HFFc6 (cell line): ENCODE data around the gene AQR. TPM values are rescaled to one million over a fixed set of nuclear protein-coding genes. Genes with fewer than 3 reads are reported as not detected.

ENCODE experiments used
- DNase-seq: peaks from one replicate; pipeline ENCODE4 v3.0.0-alpha.2; 2018
- H3K27ac Mint-ChIP-seq: 2 replicates; pipeline ENCODE4 v1.8.0; 2020; ENCODE audit warnings: mild to moderate bottlenecking, mixed read lengths
- H3K27me3 Mint-ChIP-seq: 2 replicates; pipeline ENCODE4 v1.8.0; 2021; ENCODE audit warnings: mild to moderate bottlenecking, moderate library complexity, mixed read lengths; ENCODE audit not compliant: insufficient read depth
- H3K36me3 Mint-ChIP-seq: 2 replicates; pipeline ENCODE4 v1.8.0; 2021; ENCODE audit warnings: low read depth, mixed read lengths
- H3K4me1 Mint-ChIP-seq: 2 replicates; pipeline ENCODE4 v1.8.0; 2020; ENCODE audit warnings: low read depth, mixed read lengths
- H3K4me3 Mint-ChIP-seq: 2 replicates; pipeline ENCODE4 v1.8.0; 2020; ENCODE audit warnings: mild to moderate bottlenecking, moderate library complexity, mixed read lengths
- H3K9me3 Mint-ChIP-seq: 2 replicates; pipeline ENCODE4 v1.8.0; 2020; ENCODE audit warnings: mild to moderate bottlenecking, mixed read lengths
- total RNA-seq, 6 experiments: library from RNA; stranded (reverse); fragmentation: NEBNext Ultra II Directional; extraction: Animal tissue kit (Norgen Biotek cat#: 25700); gene quantifications; 2 replicates in 1 of 6; 3 replicates in 5 of 6; pipeline ENCODE4 v1.2.3, GENCODE V29; 2021
- TF ChIP-seq, protein P1 (sequence below): fragments of 200-600 bp; sonication (generic); IDR thresholded peaks from 2 replicates; pipeline ENCODE4 v1.5.0; 2021; ENCODE audit warnings: antibody characterized with exemption, mild to moderate bottlenecking

The AQR gene
- total RNA-seq, 6 experiments from 2014 or later, result 24.9 to 31.1 (median 28.9) TPM

DNA sequence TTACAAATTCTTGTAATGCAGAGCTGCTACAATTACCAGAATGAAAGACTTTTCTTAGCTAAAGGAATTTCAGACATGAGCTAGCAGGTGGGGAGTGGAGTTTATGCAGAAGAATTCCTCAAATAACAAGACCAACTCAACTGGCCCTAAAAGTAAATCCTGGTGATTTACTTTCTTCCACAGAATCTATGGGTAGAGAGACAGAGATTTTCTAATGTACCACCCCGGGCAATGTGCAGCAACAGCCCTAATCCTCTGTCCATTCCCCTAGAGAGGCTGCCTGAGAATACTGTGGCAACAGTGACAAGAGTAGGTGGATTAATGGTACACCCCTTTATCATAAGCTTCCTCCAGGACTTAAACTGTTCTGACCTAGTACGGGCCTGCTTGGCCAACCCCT lies 55.2 kb downstream of the AQR start:
- no peaks in the 10 kb centered on the region for H3K27me3 Mint-ChIP-seq
- no peaks in the 10 kb centered on the region for H3K4me1 Mint-ChIP-seq
- H3K9me3 Mint-ChIP-seq, result no peaks in the 10 kb centered on the region
- no peak overlapping the region for H3K4me3 Mint-ChIP-seq
- TF ChIP-seq, protein P1, sequence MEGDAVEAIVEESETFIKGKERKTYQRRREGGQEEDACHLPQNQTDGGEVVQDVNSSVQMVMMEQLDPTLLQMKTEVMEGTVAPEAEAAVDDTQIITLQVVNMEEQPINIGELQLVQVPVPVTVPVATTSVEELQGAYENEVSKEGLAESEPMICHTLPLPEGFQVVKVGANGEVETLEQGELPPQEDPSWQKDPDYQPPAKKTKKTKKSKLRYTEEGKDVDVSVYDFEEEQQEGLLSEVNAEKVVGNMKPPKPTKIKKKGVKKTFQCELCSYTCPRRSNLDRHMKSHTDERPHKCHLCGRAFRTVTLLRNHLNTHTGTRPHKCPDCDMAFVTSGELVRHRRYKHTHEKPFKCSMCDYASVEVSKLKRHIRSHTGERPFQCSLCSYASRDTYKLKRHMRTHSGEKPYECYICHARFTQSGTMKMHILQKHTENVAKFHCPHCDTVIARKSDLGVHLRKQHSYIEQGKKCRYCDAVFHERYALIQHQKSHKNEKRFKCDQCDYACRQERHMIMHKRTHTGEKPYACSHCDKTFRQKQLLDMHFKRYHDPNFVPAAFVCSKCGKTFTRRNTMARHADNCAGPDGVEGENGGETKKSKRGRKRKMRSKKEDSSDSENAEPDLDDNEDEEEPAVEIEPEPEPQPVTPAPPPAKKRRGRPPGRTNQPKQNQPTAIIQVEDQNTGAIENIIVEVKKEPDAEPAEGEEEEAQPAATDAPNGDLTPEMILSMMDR, result no peak
- H3K27ac Mint-ChIP-seq, result no peak overlapping the region
- H3K36me3 Mint-ChIP-seq, result peaks cover 38% of the 10 kb centered on the region
- DNase-seq, result no peak

DNA sequence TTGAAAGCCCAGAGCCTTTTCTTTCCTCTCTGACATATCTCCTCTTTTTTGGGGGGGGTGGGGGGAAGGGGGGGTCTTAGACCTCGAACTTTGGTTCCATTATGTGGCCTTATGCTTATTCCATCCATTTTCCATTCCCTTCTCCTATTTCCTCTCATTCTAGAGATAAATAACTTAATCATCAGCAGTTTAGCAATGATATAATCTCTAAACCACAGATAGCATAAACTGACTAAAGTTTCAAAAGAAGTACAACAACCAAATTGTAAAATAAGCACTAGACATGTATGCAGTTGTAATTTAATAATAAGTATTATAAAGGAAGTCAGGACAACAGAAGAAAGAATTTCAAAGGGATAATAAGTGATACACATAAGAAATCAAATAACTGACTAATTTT lies 64.5 kb downstream of the AQR start:
- peaks cover 8% of the 10 kb centered on the region for H3K4me1 Mint-ChIP-seq
- DNase-seq, result no peak
- H3K27me3 Mint-ChIP-seq, result no peaks in the 10 kb centered on the region
- H3K4me3 Mint-ChIP-seq, result no peak overlapping the region
- H3K9me3 Mint-ChIP-seq, result no peaks in the 10 kb centered on the region
- TF ChIP-seq, protein P1, result no peak
- H3K36me3 Mint-ChIP-seq, result peaks cover 15% of the 10 kb centered on the region
- H3K27ac Mint-ChIP-seq, result no peak overlapping the region; the same call in 1 of the 2 replicates

DNA sequence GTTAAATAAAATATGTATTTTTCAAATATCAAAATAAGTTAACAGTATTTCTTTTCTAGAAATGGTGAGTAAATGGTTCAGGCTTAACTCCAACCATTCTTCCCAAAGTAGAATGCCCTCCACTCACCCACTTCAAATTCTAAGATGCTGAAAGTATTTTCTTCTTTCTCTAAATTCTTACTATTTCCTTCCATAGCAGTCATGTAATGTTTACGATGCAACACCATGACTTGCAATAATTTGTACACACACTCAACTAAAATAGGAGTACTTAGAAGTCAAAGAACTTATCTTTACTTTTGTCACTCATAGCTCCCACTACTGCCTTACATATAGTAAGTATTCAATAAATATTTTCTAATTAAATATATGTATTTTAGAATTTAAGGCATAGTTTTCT lies 65.0 kb downstream of the AQR start:
- TF ChIP-seq, protein P1, result no peak
- H3K27ac Mint-ChIP-seq, result no peak overlapping the region; the same call in 1 of the 2 replicates
- no peak for DNase-seq
- no peaks in the 10 kb centered on the region for H3K9me3 Mint-ChIP-seq
- peaks cover 14% of the 10 kb centered on the region for H3K36me3 Mint-ChIP-seq
- no peaks in the 10 kb centered on the region for H3K27me3 Mint-ChIP-seq
- H3K4me3 Mint-ChIP-seq, result no peak overlapping the region
- H3K4me1 Mint-ChIP-seq, result peaks cover 8% of the 10 kb centered on the region

DNA sequence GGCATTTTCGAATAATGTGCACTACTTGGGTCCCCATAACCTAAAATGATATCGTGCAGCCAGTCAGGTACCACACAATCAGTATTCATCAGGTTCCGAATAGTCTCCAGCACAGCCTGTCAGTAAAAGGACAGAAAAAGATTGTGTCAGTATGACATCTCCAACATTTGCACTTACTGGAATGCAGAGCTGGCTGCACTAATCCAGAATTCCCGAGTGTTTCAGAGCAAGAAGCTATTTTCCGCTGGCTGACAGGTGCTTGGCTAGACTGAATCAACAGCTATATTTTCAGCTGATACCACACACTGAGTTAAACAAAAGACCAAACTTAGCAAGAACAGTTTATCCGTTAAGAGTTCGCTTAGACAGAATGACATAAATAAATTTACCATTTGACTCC lies 68.8 kb downstream of the AQR start:
- TF ChIP-seq, protein P1, result no peak
- H3K36me3 Mint-ChIP-seq, result peaks cover 22% of the 10 kb centered on the region

DNA sequence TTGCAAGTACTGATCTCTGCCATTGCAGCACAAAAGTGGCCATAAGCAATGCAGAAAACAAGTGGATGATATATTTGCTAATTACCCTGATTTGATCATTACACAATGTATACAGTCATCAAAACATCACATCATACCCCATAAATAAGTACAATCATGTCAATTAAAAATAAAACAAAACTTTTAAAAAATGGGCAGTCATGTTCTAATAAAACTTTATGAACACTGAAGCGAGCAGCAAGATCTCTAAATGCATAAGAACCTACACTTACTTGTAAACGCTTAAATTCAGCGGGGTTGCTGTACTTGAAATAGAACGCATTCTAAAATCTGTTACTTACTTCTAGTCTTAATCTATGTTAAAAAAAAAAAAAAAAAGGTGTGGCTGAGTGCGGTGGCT lies 73.4 kb downstream of the AQR start:
- Mint-ChIP-seq H3K4me3 (no peak overlapping the region), H3K27ac (no peak overlapping the region), H3K27me3 (no peaks in the 10 kb centered on the region), H3K36me3 (peaks cover 54% of the 10 kb centered on the region), H3K9me3 (peaks cover 24% of the 10 kb centered on the region), H3K4me1 (peaks cover 4% of the 10 kb centered on the region)
- TF ChIP-seq, protein P1, result no peak
- no peak for DNase-seq

More for the DNA sequence above, 68.8 kb downstream of the AQR start:
- no peak for DNase-seq
- Mint-ChIP-seq H3K4me1 (peaks cover 8% of the 10 kb centered on the region), H3K9me3 (no peaks in the 10 kb centered on the region), H3K4me3 (no peak overlapping the region), H3K27me3 (no peaks in the 10 kb centered on the region), H3K27ac (no peak overlapping the region)

DNA sequence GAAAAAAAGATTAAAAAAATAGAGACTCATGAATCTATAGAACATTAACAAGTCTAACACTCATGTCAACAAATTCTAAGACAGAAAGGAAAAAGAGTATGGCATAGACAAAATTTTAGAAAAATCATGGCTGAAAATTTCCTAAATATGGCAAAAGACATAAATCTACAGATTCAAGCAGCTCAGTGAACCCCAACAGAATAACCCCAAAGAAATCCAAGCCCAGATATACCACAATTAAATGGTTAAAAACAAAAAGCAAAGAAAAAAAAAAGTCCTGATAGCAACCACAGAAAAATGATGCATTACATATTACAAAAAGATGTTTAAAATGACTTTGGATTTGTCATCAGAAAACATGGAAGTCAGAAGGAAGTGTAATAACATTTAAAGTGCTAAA lies 75.6 kb downstream of the AQR start:
- Mint-ChIP-seq H3K9me3 (peaks cover 24% of the 10 kb centered on the region), H3K36me3 (peaks cover 64% of the 10 kb centered on the region), H3K4me1 (peaks cover 26% of the 10 kb centered on the region), H3K4me3 (no peak overlapping the region), H3K27me3 (no peaks in the 10 kb centered on the region), H3K27ac (no peak overlapping the region; the same call in 1 of the 2 replicates)
- TF ChIP-seq, protein P1, result no peak
- DNase-seq, result no peak
